GM18507 (cell line): ENCODE results near the gene ZNF79.

Experiments
- DNase-seq: peaks from one replicate; pipeline ENCODE4 v3.0.0; 2011; ENCODE audit warnings: low read depth; ENCODE audit not compliant: insufficient read length; ENCODE audit errors: extremely low spot score
- FAIRE-seq: peaks from 2 replicates; lab custom pipeline; 2011; peaks lifted over from hg19 to GRCh38; lab: Jason Lieb, UNC

Gene ZNF79

GRCh38 chr9:127421057-127421456, 3.1 kb upstream of the ZNF79 start:
- FAIRE-seq, result no peak

GRCh38 chr9:127422133-127422782, 1.9 kb upstream of the ZNF79 start:
- DNase-seq, result no peak
- FAIRE-seq, result no peak

More at GRCh38 chr9:127421057-127421456, 3.1 kb upstream of the ZNF79 start:
- no peak for DNase-seq

GRCh38 chr9:127422787-127423186, 1.4 kb upstream of the ZNF79 start:
- DNase-seq, result no peak
- FAIRE-seq, result no peak

GRCh38 chr9:127423476-127423933, 677 bp upstream of the ZNF79 start:
- FAIRE-seq (no peak), DNase-seq (no peak)

GRCh38 chr9:127424676-127424999, 456 bp downstream of the ZNF79 start:
- FAIRE-seq (no peak), DNase-seq (no peak)

- FAIRE-seq (no peak), DNase-seq (no peak)
These were observed 2.6 kb downstream of the ZNF79 start for GRCh38 chr9:127426756-127427155.

GRCh38 chr9:127428348-127428747, 4.2 kb downstream of the ZNF79 start:
- no peak for FAIRE-seq
- no peak for DNase-seq

- DNase-seq, result no peak
- FAIRE-seq, result no peak
These were observed 6.2 kb downstream of the ZNF79 start for GRCh38 chr9:127430415-127430814.

GRCh38 chr9:127437497-127438264, 13.5 kb downstream of the ZNF79 start:
- no peak for DNase-seq
- no peak for FAIRE-seq

- FAIRE-seq (no peak), DNase-seq (no peak)
These were observed 14.2 kb downstream of the ZNF79 start for GRCh38 chr9:127438394-127438793.

- DNase-seq (no peak), FAIRE-seq (no peak)
These were observed 20.2 kb downstream of the ZNF79 start for GRCh38 chr9:127444283-127444920.

GRCh38 chr9:127444921-127445850, 21.0 kb downstream of the ZNF79 start:
- FAIRE-seq (no peak), DNase-seq (no peak)

GRCh38 chr9:127445851-127446712, 21.9 kb downstream of the ZNF79 start:
- no peak for DNase-seq
- no peak for FAIRE-seq

GRCh38 chr9:127446713-127447415, 22.7 kb downstream of the ZNF79 start:
- FAIRE-seq (no peak), DNase-seq (no peak)

GRCh38 chr9:127447416-127448111, 23.4 kb downstream of the ZNF79 start:
- FAIRE-seq (no peak), DNase-seq (no peak)

GRCh38 chr9:127448112-127448805, 24.1 kb downstream of the ZNF79 start:
- FAIRE-seq, result no peak

GRCh38 chr9:127449332-127449966, 25.3 kb downstream of the ZNF79 start:
- no peak for FAIRE-seq
- no peak for DNase-seq

More at GRCh38 chr9:127448112-127448805, 24.1 kb downstream of the ZNF79 start:
- no peak for DNase-seq
